ENCODE results near the gene SLC1A3. TPM values are rescaled to one million over a fixed set of nuclear protein-coding genes. Genes with fewer than 3 reads are reported as not detected.

Gene SLC1A3
- total RNA-seq, 1 donor from 2014 or later = 93.2 TPM

DNA sequence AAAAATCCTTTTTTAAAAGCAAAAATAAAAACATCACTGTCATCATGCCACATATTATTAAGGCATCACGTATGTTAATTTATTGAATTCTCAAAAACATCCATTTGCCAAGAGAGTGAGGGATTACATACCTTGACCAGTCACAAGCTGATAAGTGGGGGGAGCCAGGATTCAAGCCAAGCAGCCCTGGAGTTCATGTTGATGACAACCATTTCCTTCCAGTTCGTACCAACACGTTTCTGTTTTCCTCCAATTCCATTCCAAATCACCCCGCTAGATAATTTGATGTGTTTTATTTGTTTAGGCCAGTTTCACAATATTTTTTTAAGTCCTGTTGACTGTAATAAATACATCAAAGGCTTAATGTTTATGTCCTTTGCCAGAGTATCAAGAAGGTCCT lies 53.0 kb downstream of the SLC1A3 start:
- Mint-ChIP-seq H3K36me3 (peaks cover 19% of the 10 kb centered on the region), H3K27ac (peak overlapping the region; percentile 38), H3K4me3 (peak overlapping the region; percentile 22), H3K27me3 (no peaks in the 10 kb centered on the region), H3K4me1 (ENCODE audit: unreplicated experiment) (peaks cover 49% of the 10 kb centered on the region), H3K9me3 (no peaks in the 10 kb centered on the region)
- TF ChIP-seq CTCF (conservative IDR thresholded peaks at IDR 0.05) = no peak
- DNase-seq (ENCODE audit: extremely low spot score, unreplicated experiment) = no peak

- peaks cover 23% of the 10 kb centered on the region for H3K36me3 Mint-ChIP-seq
- H3K27ac Mint-ChIP-seq = peak overlapping the region; percentile 38
Observed at GRCh38 chr5:36660397-36661049, 54.1 kb downstream of the SLC1A3 start.

GRCh38 chr5:36661456-36662220 lies 55.2 kb downstream of the SLC1A3 start:
- peak overlapping the region; percentile 35 for H3K27ac Mint-ChIP-seq

More at GRCh38 chr5:36660397-36661049, 54.1 kb downstream of the SLC1A3 start:
- Mint-ChIP-seq H3K27me3 (no peaks in the 10 kb centered on the region), H3K9me3 (no peaks in the 10 kb centered on the region), H3K4me3 (peak overlapping the region; percentile 68), H3K4me1 (ENCODE audit: unreplicated experiment) (peaks cover 39% of the 10 kb centered on the region)
- no peak for TF ChIP-seq CTCF (conservative IDR thresholded peaks at IDR 0.05)
- no peak for DNase-seq (ENCODE audit: extremely low spot score, unreplicated experiment)

GRCh38 chr5:36662291-36662851 lies 56.0 kb downstream of the SLC1A3 start:
- Mint-ChIP-seq H3K4me1 (ENCODE audit: unreplicated experiment) (peaks cover 43% of the 10 kb centered on the region), H3K27me3 (no peaks in the 10 kb centered on the region), H3K4me3 (peak overlapping the region; percentile 17), H3K36me3 (peaks cover 23% of the 10 kb centered on the region), H3K9me3 (no peaks in the 10 kb centered on the region), H3K27ac (no peak overlapping the region)
- TF ChIP-seq CTCF (conservative IDR thresholded peaks at IDR 0.05) = no peak
- no peak for DNase-seq (ENCODE audit: extremely low spot score, unreplicated experiment)

More at GRCh38 chr5:36661456-36662220, 55.2 kb downstream of the SLC1A3 start:
- DNase-seq (ENCODE audit: extremely low spot score, unreplicated experiment) = no peak
- Mint-ChIP-seq H3K4me1 (ENCODE audit: unreplicated experiment) (peaks cover 43% of the 10 kb centered on the region), H3K4me3 (no peak overlapping the region), H3K27me3 (no peaks in the 10 kb centered on the region), H3K9me3 (no peaks in the 10 kb centered on the region), H3K36me3 (peaks cover 23% of the 10 kb centered on the region)
- no peak for TF ChIP-seq CTCF (conservative IDR thresholded peaks at IDR 0.05)

GRCh38 chr5:36664766-36665165 lies 58.4 kb downstream of the SLC1A3 start:
- no peak for DNase-seq (ENCODE audit: extremely low spot score, unreplicated experiment)
- Mint-ChIP-seq H3K27ac (no peak overlapping the region), H3K36me3 (peaks cover 17% of the 10 kb centered on the region), H3K4me1 (ENCODE audit: unreplicated experiment) (peaks cover 34% of the 10 kb centered on the region), H3K27me3 (no peaks in the 10 kb centered on the region), H3K9me3 (no peaks in the 10 kb centered on the region), H3K4me3 (no peak overlapping the region)
- no peak for TF ChIP-seq CTCF (conservative IDR thresholded peaks at IDR 0.05)
